MCF 10A (cell line): ENCODE measurements around the gene TMEM252. TPM values are rescaled to one million over a fixed set of nuclear protein-coding genes. Genes with fewer than 3 reads are reported as not detected.

ENCODE experiments used
- Bru-seq: library from RNA; stranded (reverse); fragments of 400-500 nt; gene quantifications from one replicate; lab custom pipeline; 2021; lab: Mats Ljungman, UMichigan
- BruChase-seq, 2 experiments: library from RNA; stranded (reverse); fragments of 400-500 nt; gene quantifications; one replicate each; lab custom pipeline; 2021; lab: Mats Ljungman, UMichigan
- BruUV-seq: library from RNA; stranded (reverse); fragments of 400-500 nt; replicated peaks from 2 replicates; lab custom pipeline; 2021; lab: Mats Ljungman, UMichigan
- CTCF ChIA-PET: fragments of 300-600 bp; sonication (Branson Sonifier 250); formaldehyde crosslinking; extraction: SDS; loops from one replicate; lab custom pipeline; 2021; ENCODE audit warnings: antibody characterized with exemption, inconsistent platforms; lab: Yijun Ruan, JAX
- POLR2A ChIA-PET: fragments of 300-600, 350-650 bp; sonication (Branson Sonifier 250); formaldehyde crosslinking; extraction: SDS; loops from one replicate; lab custom pipeline; 2020; ENCODE audit warnings: antibody characterized with exemption, inconsistent platforms; lab: Yijun Ruan, JAX
- DNase-seq: peaks from one replicate; pipeline ENCODE4 v3.0.0-alpha.2; 2018; ENCODE audit not compliant: unreplicated experiment
- H3K27ac Mint-ChIP-seq: one replicate; pipeline ENCODE4 v1.8.0; 2022; ENCODE audit warnings: mild to moderate bottlenecking, low read depth, mixed read lengths; ENCODE audit not compliant: unreplicated experiment
- H3K27me3 Mint-ChIP-seq: one replicate; pipeline ENCODE4 v1.8.0; 2022; ENCODE audit warnings: mixed read lengths; ENCODE audit not compliant: insufficient read depth, unreplicated experiment
- H3K36me3 Mint-ChIP-seq: one replicate; pipeline ENCODE4 v1.8.0; 2022; ENCODE audit warnings: mild to moderate bottlenecking, moderate library complexity, mixed read lengths; ENCODE audit not compliant: insufficient read depth, unreplicated experiment
- H3K4me1 Mint-ChIP-seq: one replicate; pipeline ENCODE4 v1.8.0; 2022; ENCODE audit warnings: mixed read lengths; ENCODE audit not compliant: insufficient read depth, unreplicated experiment
- H3K4me3 Mint-ChIP-seq: one replicate; pipeline ENCODE4 v1.8.0; 2022; ENCODE audit warnings: mild to moderate bottlenecking, moderate library complexity, mixed read lengths; ENCODE audit not compliant: unreplicated experiment
- H3K9me3 Mint-ChIP-seq: one replicate; pipeline ENCODE4 v1.8.0; 2022; ENCODE audit warnings: mixed read lengths; ENCODE audit not compliant: unreplicated experiment
- intact Hi-C: fragments of 100-400 bp; cut with micrococcal nuclease; formaldehyde crosslinking; loops from 2 replicates; pipeline ENCODE4 v1.14.1; 2022
- long read RNA-seq: library from polyadenylated mRNA; stranded (forward); transcript quantifications from one replicate; pipeline ENCODE4 v2.0.0, GENCODE V29; 2022
- total RNA-seq: library from RNA; stranded (reverse); gene quantifications from 2 replicates; pipeline ENCODE4 v1.2.3, GENCODE V29; 2022
- TF ChIP-seq, protein P1 (sequence below): fragments of 200-600 bp; IDR thresholded peaks from one replicate; pipeline ENCODE4 v1.8.0; 2022; ENCODE audit warnings: antibody characterized with exemption, mild to moderate bottlenecking; ENCODE audit not compliant: unreplicated experiment

Gene TMEM252, protein sequence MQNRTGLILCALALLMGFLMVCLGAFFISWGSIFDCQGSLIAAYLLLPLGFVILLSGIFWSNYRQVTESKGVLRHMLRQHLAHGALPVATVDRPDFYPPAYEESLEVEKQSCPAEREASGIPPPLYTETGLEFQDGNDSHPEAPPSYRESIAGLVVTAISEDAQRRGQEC
- total RNA-seq (not detected in 2 replicates), Bru-seq, nascent RNA (not detected), BruChase-seq, experiment 1, labeled RNA remaining after a 6-hour chase (not detected), BruChase-seq, experiment 2, labeled RNA remaining after a 2-hour chase (not detected)
- long read RNA-seq: 0 reads

DNA sequence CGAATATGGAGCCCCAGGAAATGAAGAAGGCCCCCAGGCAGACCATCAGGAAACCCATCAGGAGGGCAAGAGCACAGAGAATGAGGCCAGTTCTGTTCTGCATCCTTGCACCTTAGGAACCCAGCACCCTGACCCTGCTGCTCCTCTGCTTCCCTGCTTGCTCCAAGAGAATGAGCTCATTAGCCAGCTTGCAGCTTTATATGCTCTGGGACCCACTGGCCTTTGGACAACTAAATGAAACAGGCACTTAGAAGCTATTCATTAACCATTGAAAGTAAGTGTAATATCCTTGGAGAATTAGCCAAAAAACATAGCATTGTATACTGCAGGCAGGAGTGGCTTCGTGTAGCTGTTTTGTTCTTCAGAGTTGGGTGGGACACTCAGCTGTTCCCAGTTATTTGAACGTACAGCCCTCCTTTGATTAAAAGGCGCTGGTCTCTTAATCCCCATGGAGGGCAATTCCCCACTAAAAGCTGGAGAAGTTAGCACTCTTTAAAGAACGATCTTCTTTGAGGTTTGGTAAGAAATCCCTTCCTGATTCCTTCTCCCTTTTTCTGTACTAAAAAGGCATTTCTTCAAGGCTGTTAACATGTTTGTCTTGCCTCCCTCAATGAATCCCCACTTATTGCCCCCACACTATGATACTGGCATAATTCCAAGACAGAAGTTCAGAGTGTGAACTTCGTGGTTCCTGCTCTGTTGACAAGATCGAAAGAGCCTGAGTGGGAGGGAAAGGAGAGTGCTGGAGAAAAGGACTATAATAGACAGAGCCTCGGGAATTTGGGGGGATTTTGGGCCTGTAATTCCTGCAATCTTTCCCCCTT is at the start of gene TMEM252:
Gene TMEM252, minus strand, starts transcription at position 172 of the 824 bp plus-strand sequence. Its CDS starts 69 bp downstream, at position 103.
- H3K27me3 Mint-ChIP-seq: peaks cover 27% of the 10 kb centered on the region
- no peak within 1 kb of the TSS for H3K27ac Mint-ChIP-seq
- no TSS peak for BruUV-seq
- no peaks in the 10 kb centered on the region for H3K4me1 Mint-ChIP-seq
- CTCF ChIA-PET: interaction anchor here (0.6 to 1.4 kb wide), 5 partner anchors 10 to 248 kb away, joined by 3 to 4 read pairs (median 3); no protein-coding TSS in a partner anchor
- TF ChIP-seq, protein P1, sequence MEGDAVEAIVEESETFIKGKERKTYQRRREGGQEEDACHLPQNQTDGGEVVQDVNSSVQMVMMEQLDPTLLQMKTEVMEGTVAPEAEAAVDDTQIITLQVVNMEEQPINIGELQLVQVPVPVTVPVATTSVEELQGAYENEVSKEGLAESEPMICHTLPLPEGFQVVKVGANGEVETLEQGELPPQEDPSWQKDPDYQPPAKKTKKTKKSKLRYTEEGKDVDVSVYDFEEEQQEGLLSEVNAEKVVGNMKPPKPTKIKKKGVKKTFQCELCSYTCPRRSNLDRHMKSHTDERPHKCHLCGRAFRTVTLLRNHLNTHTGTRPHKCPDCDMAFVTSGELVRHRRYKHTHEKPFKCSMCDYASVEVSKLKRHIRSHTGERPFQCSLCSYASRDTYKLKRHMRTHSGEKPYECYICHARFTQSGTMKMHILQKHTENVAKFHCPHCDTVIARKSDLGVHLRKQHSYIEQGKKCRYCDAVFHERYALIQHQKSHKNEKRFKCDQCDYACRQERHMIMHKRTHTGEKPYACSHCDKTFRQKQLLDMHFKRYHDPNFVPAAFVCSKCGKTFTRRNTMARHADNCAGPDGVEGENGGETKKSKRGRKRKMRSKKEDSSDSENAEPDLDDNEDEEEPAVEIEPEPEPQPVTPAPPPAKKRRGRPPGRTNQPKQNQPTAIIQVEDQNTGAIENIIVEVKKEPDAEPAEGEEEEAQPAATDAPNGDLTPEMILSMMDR: no peak
- DNase-seq: no peak
- POLR2A ChIA-PET: no interaction called here
- intact Hi-C loops: no loop called here
- H3K9me3 Mint-ChIP-seq: no peaks in the 10 kb centered on the region
- H3K4me3 Mint-ChIP-seq: no peak within 1 kb of the TSS
- no peaks in the 10 kb centered on the region for H3K36me3 Mint-ChIP-seq

DNA sequence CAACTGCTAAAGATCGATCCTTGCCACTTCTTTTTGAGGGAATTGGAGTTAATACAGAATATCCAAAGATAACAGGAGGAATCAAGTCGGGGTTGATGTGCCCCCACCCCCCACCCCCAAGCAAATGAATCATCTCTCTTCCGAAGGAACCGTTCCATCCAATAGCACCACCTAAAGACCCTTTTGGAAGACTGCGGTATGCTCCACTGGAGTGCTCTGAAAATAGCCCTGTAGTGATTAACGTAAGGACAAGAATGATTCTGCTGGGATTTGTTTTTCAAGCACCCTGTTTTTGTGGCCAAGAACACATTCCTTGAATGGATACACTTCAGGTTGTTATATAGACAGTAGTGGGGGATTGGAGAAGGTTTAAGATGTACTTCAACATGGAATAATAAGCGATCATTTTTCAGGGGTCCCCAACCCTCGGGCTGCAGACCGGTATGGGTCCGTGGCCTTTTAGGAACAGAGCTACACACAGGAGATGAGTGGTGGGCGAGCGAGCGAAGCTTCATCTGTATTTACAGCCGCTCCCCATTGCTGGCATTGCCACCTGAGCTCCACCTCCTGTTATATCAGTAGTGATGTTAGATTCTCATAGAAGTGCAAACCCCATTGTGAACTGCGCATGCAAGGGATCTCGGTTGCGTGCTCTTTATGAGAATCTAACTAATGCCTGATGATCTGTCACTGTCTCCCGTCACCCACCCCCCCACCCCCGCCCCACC is 44.5 kb upstream of the TMEM252 start:
- intact Hi-C loops: no loop called here
- DNase-seq: no peak
- POLR2A ChIA-PET: no interaction called here
- TF ChIP-seq, protein P1: no peak
- peaks cover 6% of the 10 kb centered on the region for H3K36me3 Mint-ChIP-seq
- no peak overlapping the region for H3K27ac Mint-ChIP-seq
- no peak overlapping the region for H3K4me3 Mint-ChIP-seq
- BruUV-seq: no TSS peak
- peaks cover 43% of the 10 kb centered on the region for H3K27me3 Mint-ChIP-seq
- no peaks in the 10 kb centered on the region for H3K4me1 Mint-ChIP-seq
- CTCF ChIA-PET: interaction anchor here (0.6 to 1.0 kb wide), 6 partner anchors 8 to 1241 kb away, joined by 3 to 5 read pairs (median 4); no protein-coding TSS in a partner anchor
- peaks cover 16% of the 10 kb centered on the region for H3K9me3 Mint-ChIP-seq

DNA sequence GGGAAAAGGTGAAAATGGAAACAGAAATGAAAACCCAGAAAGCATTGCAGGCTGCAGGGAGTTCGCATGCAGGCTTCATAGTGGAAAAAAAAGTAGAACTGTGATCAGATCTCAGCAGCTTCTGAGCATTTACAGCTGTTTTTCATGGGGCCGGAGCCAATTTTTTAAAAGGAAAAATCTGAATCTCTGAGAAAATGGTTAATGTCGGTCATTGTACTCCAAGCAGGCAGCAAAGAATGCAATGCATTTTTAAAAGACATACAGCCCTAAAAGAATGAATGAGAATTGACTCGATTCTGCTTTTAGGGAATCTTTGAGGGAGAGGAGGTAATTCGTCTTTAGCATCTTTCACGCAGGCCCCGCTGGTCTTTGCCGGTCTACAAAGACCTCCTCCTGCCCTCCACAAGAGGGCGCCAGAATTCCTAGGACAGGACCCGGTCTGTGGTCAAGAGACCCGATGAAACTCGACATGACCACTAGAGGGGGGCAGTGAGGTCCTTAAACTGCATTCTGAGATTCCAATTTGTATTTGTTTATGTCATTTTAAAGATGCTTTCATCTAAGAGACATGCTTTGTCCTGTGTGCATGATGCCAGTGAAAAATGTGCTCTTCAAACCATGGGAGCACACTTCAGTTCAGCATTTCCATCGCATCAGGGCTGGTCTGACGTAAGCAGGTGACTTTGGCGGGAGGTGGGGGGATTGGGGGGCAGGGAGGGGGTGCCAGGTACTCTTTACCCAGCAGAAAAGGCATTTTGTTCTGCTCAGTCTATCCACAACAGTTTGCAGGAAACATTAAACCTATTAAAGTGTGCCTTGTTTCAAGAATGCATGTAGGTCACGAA is 43.7 kb upstream of the TMEM252 start:
- CTCF ChIA-PET: interaction anchor here (0.6 to 2.7 kb wide), 38 partner anchors 8 to 1329 kb away, joined by 3 to 66 read pairs (median 4); partner anchors contain the start of gene FXN
- peak; percentile 86 for DNase-seq
- peaks cover 10% of the 10 kb centered on the region for H3K9me3 Mint-ChIP-seq
- no peak overlapping the region for H3K4me3 Mint-ChIP-seq
- H3K4me1 Mint-ChIP-seq: no peaks in the 10 kb centered on the region
- TF ChIP-seq, protein P1: peak; percentile 97
- peaks cover 43% of the 10 kb centered on the region for H3K27me3 Mint-ChIP-seq
- POLR2A ChIA-PET: no interaction called here
- peaks cover 6% of the 10 kb centered on the region for H3K36me3 Mint-ChIP-seq
- no peak overlapping the region for H3K27ac Mint-ChIP-seq
- intact Hi-C loops: loop anchor here (1.0 to 5.0 kb wide), 4 partner anchors 193 to 443 kb away; no protein-coding TSS in a partner anchor
- BruUV-seq: no TSS peak
